GM23248 (cell line): ENCODE results near the gene BAD.

Source experiments
- EZH2 ChIP-seq: fragments of 200-600 bp; sonication (generic); IDR thresholded peaks from 2 replicates; pipeline ENCODE4 v1.6.1; 2018; ENCODE audit warnings: antibody characterized with exemption, mild to moderate bottlenecking; ENCODE audit not compliant: insufficient read depth, poor library complexity, severe bottlenecking
- EZH2phosphoT487 ChIP-seq: fragments of 200-600 bp; sonication (generic); IDR thresholded peaks from 2 replicates; pipeline ENCODE4 v1.6.1; 2018; ENCODE audit warnings: antibody characterized with exemption, moderate library complexity, mild to moderate bottlenecking, low read depth; ENCODE audit not compliant: insufficient read depth

GRCh38 chr11:64295760-64296159 lies 11.3 kb upstream of the BAD start:
- TF ChIP-seq EZH2phosphoT487 (no peak), EZH2 (no peak)
